Panc1 (cell line): Measurements from ENCODE around the gene HMGCS2. TPM values are rescaled to one million over a fixed set of nuclear protein-coding genes. Genes with fewer than 3 reads are reported as not detected.

Experiments
- ATAC-seq: fragments of 200-7000 bp; cut with Tn5 transposase; 2 replicates; pipeline ENCODE4 v1.9.1; 2020; ENCODE audit warnings: mild to moderate bottlenecking, moderate library complexity
- BruUV-seq: library from RNA; stranded (reverse); fragments of 400-500 nt; replicated peaks from 2 replicates; lab custom pipeline; 2021; lab: Mats Ljungman, UMichigan
- CTCF ChIA-PET: fragments of 300-600 bp; sonication (Branson Sonifier 250); formaldehyde crosslinking; loops from one replicate; lab custom pipeline; 2022; ENCODE audit warnings: antibody characterized with exemption; lab: Charles Lee
- POLR2A ChIA-PET: fragments of 300-600 bp; sonication (Branson Sonifier 250); formaldehyde crosslinking; loops from one replicate; lab custom pipeline; 2022; ENCODE audit warnings: antibody characterized with exemption; lab: Charles Lee
- DNase-seq: peaks from one replicate; pipeline ENCODE4 v3.0.0-alpha.2; 2010; ENCODE audit warnings: low read depth, low spot score
- H3K27ac ChIP-seq: 2 replicates; pipeline ENCODE4 v1.5.1; 2011; ENCODE audit warnings: mild to moderate bottlenecking, low read length, inconsistent platforms
- H3K27me3 ChIP-seq: fragments of 200-500 bp; sonication (Bioruptor generic); 2 replicates; pipeline ENCODE4 v1.6.0; 2014; ENCODE audit warnings: low read length, inconsistent platforms; ENCODE audit not compliant: control insufficient read depth, insufficient read depth
- H3K36me3 ChIP-seq: fragments of 200-500 bp; sonication (Bioruptor generic); 2 replicates; pipeline ENCODE4 v1.5.1; 2014; ENCODE audit warnings: inconsistent platforms, mild to moderate bottlenecking, low read length, moderate library complexity; ENCODE audit not compliant: control insufficient read depth, insufficient read depth
- H3K4me1 ChIP-seq: 2 replicates; pipeline ENCODE4 v1.5.1; 2011; ENCODE audit warnings: inconsistent platforms, mild to moderate bottlenecking, low read length, moderate library complexity; ENCODE audit not compliant: control insufficient read depth, insufficient read depth
- H3K4me3 ChIP-seq, 2 experiments: 2 replicates each; pipeline ENCODE4 v1.5.1; 2011 to 2012; ENCODE audit warnings: low read depth in 2 of 2, low read length in 2 of 2, mild to moderate bottlenecking in 2 of 2, inconsistent platforms in 1 of 2, moderate library complexity in 1 of 2
- H3K9me3 ChIP-seq: fragments of 200-500 bp; sonication (Bioruptor generic); 2 replicates; pipeline ENCODE4 v1.5.1; 2014; ENCODE audit warnings: low read depth, mild to moderate bottlenecking, inconsistent platforms, low read length, moderate library complexity; ENCODE audit not compliant: control insufficient read depth, insufficient read depth
- POLR2AphosphoS5 ChIP-seq: IDR thresholded peaks from 2 replicates; pipeline ENCODE4 v1.6.1; 2012; ENCODE audit warnings: mild to moderate bottlenecking, low read depth, low read length, moderate library complexity
- SIN3A ChIP-seq: IDR thresholded peaks from 2 replicates; pipeline ENCODE4 v1.6.1; 2012; ENCODE audit warnings: low read depth, mild to moderate bottlenecking, low read length, moderate library complexity, borderline replicate concordance; ENCODE audit not compliant: insufficient read depth
- TCF7L2 ChIP-seq: IDR thresholded peaks from 2 replicates; pipeline ENCODE4 v1.6.1; 2011; ENCODE audit warnings: mild to moderate bottlenecking, low read depth, low read length, inconsistent platforms
- in situ Hi-C: cut with HindIII; loops from 2 replicates; pipeline ENCODE4 v1.10.0; 2016; ENCODE audit warnings: low sequenced_read_pairs, low pct_unique_long_range_greater_than_20kb
- intact Hi-C: fragments of 100-400 bp; cut with micrococcal nuclease; formaldehyde crosslinking; loops from one replicate; pipeline ENCODE4 v1.10.0; 2022; ENCODE audit not compliant: unreplicated experiment
- total RNA-seq: library from RNA; stranded (reverse); gene quantifications from one replicate; pipeline ENCODE4 v1.2.1, GENCODE V29; 2021; ENCODE audit not compliant: unreplicated experiment
- TF ChIP-seq, protein P1 (sequence below), 2 experiments: IDR thresholded peaks; 2 replicates each; pipeline ENCODE4 v1.6.1; 2011 to 2012; ENCODE audit warnings: low read depth in 2 of 2, control low read depth in 1 of 2, low read length in 1 of 2, mild to moderate bottlenecking in 1 of 2, moderate library complexity in 1 of 2; ENCODE audit not compliant: insufficient read depth in 1 of 2
- TF ChIP-seq, protein P2 (sequence below): fragments of 450-650 bp; IDR thresholded peaks from 2 replicates; pipeline ENCODE4 v1.5.1; 2017; ENCODE audit warnings: mild to moderate bottlenecking

Gene HMGCS2
- total RNA-seq, 1 experiment from 2014 or later, result 0.33 TPM

DNA sequence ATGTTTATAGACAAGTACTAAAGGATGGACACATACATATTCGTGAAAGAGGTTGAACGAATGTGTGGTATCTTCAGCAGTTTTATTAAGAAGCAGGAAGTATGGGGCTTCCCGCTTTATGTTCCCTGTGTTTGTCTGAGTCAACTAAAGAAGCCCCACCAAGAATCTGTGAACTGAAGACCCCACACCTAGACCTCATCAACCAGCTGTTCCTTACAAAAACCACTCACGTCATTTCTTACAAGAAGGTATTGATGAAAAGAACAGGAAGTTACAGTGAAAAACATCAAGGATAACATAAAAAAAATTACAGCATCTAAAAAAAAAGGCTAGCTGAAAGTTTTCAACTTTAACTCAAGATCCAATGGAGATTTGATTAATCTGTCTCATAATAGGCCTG, 30.3 kb upstream of the HMGCS2 start:
- no TSS peak for BruUV-seq

DNA sequence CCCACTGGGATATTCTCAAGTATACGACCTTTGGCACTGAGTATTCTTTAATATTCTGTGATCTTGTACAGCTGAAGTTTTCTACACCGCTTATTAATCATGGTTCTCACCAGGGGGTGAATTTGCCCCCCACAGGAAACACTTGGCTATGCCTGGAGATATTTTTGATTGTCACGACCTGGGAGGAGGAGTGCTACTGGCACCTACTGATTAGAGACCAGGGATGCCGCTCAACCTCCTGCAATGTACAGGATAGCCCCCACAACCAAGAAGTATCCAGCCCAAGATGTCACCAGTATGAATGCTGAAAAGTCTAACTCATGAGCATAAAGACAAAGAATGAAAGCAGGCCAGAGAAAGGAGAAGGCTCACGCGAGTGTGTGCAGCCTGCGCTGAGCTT, 28.9 kb upstream of the HMGCS2 start:
- POLR2A ChIA-PET, result no interaction called here
- Histone ChIP-seq H3K27me3 (no peaks in the 10 kb centered on the region), H3K27ac (no peak overlapping the region), H3K36me3 (no peaks in the 10 kb centered on the region), H3K4me1 (no peaks in the 10 kb centered on the region), H3K4me3 (no peak overlapping the region), H3K9me3 (no peaks in the 10 kb centered on the region)
- CTCF ChIA-PET, result no interaction called here
- in situ Hi-C loops, result no loop called here
- intact Hi-C loops, result no loop called here
- DNase-seq (no peak), ATAC-seq (no peak)
- no peak for TF ChIP-seq SIN3A
- no peak for TF ChIP-seq TCF7L2
- no peak for TF ChIP-seq POLR2AphosphoS5
- TF ChIP-seq, protein P1, sequence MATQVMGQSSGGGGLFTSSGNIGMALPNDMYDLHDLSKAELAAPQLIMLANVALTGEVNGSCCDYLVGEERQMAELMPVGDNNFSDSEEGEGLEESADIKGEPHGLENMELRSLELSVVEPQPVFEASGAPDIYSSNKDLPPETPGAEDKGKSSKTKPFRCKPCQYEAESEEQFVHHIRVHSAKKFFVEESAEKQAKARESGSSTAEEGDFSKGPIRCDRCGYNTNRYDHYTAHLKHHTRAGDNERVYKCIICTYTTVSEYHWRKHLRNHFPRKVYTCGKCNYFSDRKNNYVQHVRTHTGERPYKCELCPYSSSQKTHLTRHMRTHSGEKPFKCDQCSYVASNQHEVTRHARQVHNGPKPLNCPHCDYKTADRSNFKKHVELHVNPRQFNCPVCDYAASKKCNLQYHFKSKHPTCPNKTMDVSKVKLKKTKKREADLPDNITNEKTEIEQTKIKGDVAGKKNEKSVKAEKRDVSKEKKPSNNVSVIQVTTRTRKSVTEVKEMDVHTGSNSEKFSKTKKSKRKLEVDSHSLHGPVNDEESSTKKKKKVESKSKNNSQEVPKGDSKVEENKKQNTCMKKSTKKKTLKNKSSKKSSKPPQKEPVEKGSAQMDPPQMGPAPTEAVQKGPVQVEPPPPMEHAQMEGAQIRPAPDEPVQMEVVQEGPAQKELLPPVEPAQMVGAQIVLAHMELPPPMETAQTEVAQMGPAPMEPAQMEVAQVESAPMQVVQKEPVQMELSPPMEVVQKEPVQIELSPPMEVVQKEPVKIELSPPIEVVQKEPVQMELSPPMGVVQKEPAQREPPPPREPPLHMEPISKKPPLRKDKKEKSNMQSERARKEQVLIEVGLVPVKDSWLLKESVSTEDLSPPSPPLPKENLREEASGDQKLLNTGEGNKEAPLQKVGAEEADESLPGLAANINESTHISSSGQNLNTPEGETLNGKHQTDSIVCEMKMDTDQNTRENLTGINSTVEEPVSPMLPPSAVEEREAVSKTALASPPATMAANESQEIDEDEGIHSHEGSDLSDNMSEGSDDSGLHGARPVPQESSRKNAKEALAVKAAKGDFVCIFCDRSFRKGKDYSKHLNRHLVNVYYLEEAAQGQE (IDR thresholded peaks at IDR 0.05; ENCODE audit: insufficient read depth in 1 of 2, low read depth in 2 of 2, low read length in 1 of 2), result no peak
- TF ChIP-seq, protein P2, sequence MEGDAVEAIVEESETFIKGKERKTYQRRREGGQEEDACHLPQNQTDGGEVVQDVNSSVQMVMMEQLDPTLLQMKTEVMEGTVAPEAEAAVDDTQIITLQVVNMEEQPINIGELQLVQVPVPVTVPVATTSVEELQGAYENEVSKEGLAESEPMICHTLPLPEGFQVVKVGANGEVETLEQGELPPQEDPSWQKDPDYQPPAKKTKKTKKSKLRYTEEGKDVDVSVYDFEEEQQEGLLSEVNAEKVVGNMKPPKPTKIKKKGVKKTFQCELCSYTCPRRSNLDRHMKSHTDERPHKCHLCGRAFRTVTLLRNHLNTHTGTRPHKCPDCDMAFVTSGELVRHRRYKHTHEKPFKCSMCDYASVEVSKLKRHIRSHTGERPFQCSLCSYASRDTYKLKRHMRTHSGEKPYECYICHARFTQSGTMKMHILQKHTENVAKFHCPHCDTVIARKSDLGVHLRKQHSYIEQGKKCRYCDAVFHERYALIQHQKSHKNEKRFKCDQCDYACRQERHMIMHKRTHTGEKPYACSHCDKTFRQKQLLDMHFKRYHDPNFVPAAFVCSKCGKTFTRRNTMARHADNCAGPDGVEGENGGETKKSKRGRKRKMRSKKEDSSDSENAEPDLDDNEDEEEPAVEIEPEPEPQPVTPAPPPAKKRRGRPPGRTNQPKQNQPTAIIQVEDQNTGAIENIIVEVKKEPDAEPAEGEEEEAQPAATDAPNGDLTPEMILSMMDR, result no peak
- no TSS peak for BruUV-seq

More for the DNA sequence above, 30.3 kb upstream of the HMGCS2 start:
- Histone ChIP-seq H3K36me3 (no peaks in the 10 kb centered on the region), H3K27me3 (no peaks in the 10 kb centered on the region), H3K27ac (no peak overlapping the region), H3K4me1 (no peaks in the 10 kb centered on the region), H3K4me3 (no peak overlapping the region), H3K9me3 (no peaks in the 10 kb centered on the region)
- DNase-seq, result no peak
- in situ Hi-C loops (no loop called here), intact Hi-C loops (no loop called here)
- ChIA-PET POLR2A (interaction anchor here (0.6 kb wide), 1 partner anchor 17 kb away, joined by 3 read pairs; no protein-coding TSS in a partner anchor), CTCF (no interaction called here)
- ATAC-seq, result no peak
- TF ChIP-seq, protein P1 (IDR thresholded peaks at IDR 0.05; ENCODE audit: insufficient read depth in 1 of 2, low read depth in 2 of 2, low read length in 1 of 2), result no peak
- no peak for TF ChIP-seq TCF7L2
- no peak for TF ChIP-seq POLR2AphosphoS5
